Posterior vena cava (tissue), 2 donors: ENCODE data around the gene COL4A2. TPM values are rescaled to one million over a fixed set of nuclear protein-coding genes. Genes with fewer than 3 reads are reported as not detected.
A peak's percentile ranks its signal among the peaks of the same experiment; 100 is the strongest.
"Not testable (repeated sequence)": the region's sequence is repeated elsewhere in the genome, so short reads cannot be mapped to it uniquely, and the experiment has no call there.

Experiments used
- DNase-seq: peaks from one replicate; pipeline ENCODE4 v3.0.0-alpha.2; 2020; ENCODE audit warnings: low spot score
- intact Hi-C, 2 donors: fragments of 100-400 bp; cut with DNase I; formaldehyde crosslinking; loops; one replicate each; pipeline versions ENCODE4 v1.14.1 to v1.14.2; 2022 to 2023
- total RNA-seq, 2 donors: library from RNA; stranded (reverse); fragmentation: NEBNext Ultra II Directional; extraction: Animal tissue kit (Norgen Biotek cat#: 25700); gene quantifications; one replicate each; pipeline ENCODE4 v1.2.1, GENCODE V29; 2021
- donor health status: DM: yes; HTN: yes; CAD: no.
- donor health status: DM: yes; HTN: yes; CAD: no.

The COL4A2 gene
- total RNA-seq, 2 donors from 2014 or later = 816 to 963 TPM

DNA sequence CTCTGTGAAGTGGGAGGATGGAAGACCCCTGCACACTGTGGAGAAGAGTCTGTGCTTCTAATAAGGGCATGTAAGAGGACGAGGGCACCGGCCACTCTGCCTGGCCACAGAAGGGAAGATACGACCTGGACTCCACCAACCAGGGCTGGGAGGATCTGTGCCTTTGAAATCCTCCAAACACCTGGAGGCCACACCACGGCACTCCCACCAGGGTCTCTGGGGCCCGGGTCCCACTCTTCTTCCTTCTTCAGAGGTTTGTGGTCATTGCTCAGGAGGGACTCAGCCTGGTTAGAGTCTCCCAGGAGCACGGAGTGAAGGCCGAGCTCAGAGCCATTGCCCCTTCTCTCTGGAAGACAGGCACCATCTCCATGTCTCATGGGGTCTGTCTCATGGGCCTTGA is 212.4 kb downstream of the COL4A2 start:
- intact Hi-C loops = no loop called here
- DNase-seq = no peak

DNA sequence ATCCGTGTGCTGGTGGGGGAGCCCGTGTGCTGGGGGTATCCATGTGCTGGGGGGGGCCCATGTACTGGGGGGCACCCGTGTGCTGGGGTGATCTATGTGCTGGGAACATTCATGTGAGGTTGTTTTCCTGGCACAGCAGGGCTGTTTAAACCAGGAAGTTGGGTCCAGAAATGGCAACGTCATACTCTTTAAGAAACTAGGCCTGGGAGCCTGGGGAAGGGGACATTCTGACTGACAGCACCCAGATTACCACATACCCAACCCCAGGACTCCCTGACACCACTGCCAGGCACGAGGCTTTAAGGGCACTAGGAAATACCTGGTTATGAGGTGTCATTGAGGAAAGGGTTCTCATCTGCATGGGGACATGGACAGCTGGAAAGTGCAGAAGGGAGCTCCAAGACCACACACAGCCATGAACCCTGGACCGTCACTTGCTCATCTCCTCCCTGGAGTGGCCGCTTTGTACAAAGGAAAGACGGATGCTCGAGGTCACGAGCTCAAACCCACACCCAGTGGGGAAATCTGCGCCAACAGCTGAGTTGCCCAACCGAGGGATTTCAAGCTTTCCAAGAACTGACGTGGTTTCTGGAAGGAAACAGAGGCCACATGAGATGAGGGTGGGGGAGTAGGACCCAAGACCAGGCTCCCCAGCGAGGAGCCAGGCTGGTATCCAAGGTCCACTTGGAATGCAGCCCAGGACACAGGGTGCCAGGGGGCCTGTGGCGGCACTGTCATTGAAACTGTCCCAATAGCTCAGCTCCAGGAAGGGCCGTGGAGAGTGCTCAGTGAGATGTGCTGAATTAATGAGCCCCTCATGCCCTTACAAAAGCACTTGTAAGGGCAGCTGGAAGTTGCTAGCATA is 213.6 kb downstream of the COL4A2 start:
- peak; percentile 95 for DNase-seq
- intact Hi-C loops = no loop called here

DNA sequence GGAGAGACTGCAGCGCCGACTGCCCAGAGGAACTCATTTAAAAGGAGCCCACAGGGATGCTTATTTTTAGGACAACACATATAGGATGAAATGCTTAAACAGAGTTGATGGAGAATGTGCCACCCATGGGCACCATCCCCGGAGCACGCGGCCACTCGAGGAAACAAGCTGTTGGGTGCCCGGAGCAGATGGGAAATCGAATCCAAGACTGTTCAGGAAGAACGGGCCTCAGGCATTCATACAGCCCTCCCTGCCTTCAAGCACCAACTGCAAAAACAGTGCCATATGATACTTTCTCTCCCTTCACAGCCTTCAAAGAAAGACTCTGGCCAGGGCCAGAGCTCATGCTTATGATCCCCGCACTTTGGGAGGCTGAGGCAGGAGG is 214.2 kb downstream of the COL4A2 start:
- DNase-seq = no peak
- intact Hi-C loops = no loop called here

DNA sequence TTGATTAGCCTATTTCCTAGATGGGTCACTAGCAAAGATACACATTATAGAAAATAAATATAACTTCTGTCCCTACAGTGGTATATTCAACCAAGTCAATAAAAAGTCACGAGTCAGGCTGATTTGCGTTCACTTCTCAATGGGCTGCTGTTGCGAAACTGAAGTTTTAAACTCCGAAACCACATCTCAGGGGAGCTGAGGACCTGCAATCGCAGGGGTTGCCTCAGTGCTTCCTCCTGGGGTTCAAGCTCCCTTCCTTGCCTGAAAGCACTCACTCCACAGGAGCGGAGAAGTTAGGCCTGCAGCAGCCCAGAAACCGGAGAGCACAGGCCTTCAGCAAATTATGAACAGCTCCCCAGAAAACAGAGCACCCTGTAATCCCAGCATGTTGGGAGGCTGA is 214.9 kb downstream of the COL4A2 start:
- no peak for DNase-seq
- intact Hi-C loops = no loop called here

DNA sequence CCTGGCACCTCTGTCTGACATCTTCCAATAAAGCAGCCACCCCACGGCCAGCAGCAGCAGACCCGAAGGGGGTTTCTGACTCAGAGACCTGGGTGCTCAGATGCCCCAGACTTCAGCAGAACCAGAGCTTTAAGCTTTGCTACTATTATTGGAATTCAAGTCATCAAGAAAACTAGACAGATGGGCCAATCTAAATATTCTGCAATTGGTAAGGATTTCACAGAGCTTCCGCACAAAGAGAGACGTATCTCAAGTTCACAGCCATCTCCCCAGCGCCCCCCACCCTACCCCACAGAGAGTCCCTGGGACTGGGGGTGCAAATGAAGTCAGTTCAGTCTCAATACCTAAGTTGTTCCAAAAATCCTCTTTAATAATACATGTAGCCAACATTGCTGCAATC is 215.6 kb downstream of the COL4A2 start:
- DNase-seq = no peak
- intact Hi-C loops = no loop called here

DNA sequence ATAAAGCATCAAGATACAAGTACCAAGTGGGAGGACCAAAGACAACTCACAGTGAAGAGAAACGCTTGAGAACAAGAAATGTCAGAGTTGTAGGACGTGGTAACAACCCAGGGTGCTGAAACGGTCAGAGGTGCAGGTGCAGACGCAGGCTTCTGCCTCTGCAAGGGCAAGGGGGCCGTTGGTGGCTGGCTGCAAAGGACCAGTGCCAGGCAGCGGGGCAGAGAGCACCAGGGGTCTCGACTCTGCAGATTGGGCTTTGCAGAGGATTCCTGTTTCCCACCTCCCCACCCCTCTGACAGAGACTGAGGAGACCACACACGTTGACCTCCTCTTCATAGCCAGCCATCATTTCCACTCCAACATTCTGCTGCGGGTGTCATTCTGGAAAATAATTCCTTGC is 216.1 kb downstream of the COL4A2 start:
- no peak for DNase-seq
- intact Hi-C loops = no loop called here

DNA sequence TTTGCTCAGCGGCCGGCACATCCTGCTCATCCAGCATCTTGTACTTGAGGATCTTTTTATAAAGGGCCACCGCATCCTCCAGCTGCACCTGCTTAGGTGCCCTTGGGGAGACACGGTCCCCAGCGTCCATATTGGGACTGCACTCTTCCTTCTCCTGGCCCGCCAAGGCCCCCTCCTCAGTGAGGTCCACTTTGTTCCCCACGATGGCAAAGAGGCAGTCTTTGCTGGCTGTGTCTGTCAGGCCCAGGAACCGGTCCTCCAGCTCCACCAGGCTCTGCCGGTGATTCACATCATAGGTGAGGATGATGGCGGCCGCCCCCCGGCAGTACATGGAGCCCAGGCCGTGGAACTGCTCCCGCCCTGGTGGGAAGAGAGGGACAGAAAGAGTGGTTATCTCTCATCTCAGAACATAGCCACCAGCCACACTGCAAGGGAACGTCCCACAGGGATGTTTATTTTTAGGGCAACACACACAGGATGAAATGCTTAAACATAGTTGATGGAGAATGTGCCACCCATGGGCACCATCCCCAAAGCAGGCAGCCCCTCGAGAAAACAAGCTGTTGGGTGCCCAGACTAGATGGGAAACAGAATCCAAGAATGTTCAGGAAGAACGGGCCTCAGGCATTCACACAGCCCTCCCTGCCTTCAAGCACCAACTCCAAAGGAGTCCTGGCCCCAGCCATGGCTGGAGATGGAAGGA is 216.9 kb downstream of the COL4A2 start:
- intact Hi-C loops = no loop called here
- no peak for DNase-seq

DNA sequence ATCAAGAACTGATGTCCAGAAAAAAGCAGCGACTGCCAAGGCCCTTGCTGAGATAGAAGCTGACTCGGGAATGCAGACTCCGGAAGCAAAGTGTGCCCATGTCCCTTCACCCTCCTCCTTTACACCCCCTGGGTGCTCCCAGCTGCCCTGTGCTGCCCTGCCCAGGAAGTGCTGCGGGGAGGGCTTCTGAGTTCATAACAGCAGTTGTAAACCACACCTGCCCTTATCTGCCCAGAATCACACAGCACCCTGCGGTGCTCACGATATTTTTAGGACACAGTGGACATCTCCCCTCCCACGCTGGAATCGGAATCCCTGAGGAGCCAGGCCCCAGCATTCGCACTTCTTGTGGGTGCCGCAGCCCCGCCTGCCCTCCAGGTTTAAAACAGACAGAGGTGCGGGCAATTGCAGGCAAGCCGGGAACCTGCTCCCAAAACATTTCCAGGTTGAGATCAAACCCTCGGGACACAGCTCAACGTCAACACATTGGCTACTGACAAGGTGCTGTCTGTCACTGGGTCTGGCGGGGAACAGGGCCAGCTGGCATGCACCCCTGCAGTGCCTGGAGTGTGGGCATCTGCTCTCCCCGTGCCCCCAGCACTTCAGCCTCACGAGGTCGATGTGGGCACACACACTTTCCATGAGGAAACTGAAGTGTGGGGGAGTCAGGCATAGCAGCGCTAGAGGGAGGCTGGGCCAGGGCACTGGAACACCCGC is 217.6 kb downstream of the COL4A2 start:
- intact Hi-C loops = no loop called here
- peak; percentile 73 for DNase-seq

DNA sequence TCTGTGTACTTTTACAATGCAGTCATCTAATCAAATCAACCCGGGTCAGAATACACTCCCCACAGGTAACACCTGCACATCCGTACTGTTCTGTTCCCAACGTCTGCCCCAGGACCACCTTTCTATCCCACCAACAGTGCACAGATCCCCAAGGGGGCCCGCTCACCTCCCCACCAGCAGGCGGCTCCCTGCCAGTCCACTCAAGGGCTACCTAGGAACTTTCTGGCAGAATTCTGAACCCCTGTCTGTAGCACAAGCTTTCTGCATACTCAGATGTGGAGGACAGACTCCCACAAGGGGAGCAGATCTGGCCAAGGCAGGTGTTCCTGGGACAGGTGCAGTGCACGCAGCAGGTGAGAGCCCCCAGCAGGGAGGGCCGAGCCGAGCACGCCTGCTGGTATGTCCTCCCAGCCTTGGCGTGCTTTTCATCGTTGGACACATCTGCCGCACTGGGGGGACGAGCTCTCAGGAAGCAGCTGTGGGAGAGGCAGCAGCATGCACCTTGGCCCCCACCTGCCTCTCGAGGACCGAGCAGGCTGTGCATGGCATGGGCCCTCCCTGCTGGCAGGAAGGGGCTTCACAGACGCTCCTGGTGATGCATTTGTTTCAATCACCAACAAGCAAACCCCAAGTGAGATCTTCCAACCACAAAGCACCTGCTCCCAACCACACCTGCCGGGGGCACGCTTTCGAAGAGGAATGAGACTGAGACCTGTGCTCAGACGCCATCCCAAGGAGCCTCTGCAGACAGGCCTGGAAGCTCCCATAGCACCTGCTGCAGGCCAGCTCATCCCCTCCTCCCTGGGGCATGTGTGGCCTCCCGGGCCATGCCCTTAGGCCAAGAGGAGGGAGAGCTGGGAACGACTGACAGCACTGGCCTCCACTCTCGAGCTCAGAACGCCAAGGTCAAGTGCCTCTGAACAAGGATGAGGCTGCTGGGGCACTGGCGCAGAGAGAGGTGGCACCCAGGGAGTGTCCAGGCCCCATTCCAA is 218.5 kb downstream of the COL4A2 start:
- intact Hi-C loops = no loop called here
- peak; percentile 60 for DNase-seq

DNA sequence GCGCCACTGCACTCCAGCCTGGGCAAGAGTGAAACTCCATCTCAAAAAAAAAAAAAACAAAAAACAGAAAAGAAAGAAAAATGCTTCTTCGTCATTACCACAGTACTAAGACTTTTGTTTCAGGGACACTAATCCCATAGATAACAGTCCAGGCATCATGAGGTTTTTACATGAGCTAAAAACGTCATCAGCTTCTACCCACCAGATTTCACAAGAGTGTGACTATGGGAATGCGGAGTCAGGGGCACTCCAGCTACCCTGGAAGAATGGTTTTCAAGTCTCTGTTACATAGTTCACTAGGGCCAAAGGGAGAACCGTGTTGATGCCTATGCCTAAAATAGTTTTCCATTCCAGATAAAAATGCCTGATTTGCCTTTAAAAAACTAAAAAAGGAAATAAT is 221.3 kb downstream of the COL4A2 start:
- intact Hi-C loops = no loop called here
- peak; percentile 45 for DNase-seq

DNA sequence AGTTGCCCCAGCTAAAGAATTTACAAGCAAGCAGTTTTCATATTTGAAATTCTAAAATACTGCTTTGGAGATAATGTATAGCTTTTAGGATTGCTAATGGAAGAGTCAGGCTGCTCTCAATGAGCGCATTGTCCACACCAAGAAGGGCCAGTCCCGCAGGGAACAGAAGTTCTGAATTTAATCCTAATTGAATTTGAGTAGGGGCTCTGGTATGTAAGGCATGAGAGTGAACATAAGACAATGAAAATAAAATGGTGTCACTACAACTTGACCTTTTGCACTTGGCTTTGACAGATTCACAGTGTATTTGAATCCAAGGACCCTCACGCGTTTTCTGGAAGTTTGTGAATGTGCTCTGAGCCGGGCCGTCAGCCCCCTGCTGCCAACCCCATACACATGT is 221.8 kb downstream of the COL4A2 start:
- intact Hi-C loops = no loop called here
- DNase-seq = peak; percentile 11

DNA sequence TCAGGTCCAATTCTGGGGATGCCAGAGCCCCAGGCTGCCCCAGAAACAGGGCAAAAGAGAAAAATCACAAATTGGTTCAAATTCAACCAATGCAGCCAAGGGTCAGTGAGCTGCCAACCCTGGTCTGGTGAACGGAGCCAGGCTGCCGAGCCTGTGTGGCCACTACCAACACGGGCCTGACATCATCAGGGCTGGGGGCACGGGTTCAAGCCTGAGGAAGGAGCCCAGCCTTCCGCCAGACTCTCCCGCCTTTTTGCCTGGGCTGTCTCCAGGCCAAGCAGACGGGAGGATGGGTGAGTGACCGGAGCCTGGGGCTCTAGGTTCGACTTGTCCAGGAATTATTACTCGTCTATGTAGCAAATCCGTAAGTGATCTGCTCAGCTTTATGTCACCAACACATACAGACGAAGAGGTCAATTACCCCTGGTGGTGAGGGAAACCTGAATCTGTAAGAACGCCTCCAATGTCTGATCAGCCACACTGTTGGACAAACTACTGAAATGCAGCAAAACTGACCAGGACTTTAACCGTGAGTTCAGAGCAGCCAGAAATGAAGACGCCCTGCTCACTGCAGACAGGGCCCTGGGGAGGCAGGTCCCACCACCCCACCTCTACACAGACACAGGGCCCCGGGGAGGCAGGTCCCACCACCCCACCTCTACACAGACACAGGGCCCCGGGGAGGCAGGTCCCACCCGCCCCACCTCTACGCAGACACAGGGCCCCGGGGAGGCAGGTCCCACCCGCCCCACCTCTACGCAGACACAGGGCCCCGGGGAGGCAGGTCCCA is 222.6 kb downstream of the COL4A2 start:
- intact Hi-C loops = no loop called here
- DNase-seq = no peak

DNA sequence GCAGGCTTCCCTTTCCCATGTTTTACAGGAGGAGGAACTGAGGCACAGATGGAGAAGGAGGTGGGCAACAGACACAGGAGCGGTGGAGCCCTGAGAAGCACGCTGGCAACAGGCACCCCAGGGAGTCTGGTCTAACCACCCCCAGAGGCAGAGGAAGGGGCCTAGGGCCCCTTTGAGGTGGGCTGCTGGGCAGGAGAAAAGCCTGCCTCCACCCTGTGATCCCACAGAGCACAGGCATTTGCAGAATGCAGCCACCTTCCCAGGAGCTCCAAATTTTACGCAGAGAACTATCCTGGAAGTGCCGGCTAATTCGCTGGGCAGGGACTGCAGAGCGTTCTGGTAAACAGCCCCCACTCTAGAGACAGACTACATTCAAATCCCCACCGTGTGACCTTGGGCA is 224.0 kb downstream of the COL4A2 start:
- intact Hi-C loops = no loop called here
- no peak for DNase-seq

DNA sequence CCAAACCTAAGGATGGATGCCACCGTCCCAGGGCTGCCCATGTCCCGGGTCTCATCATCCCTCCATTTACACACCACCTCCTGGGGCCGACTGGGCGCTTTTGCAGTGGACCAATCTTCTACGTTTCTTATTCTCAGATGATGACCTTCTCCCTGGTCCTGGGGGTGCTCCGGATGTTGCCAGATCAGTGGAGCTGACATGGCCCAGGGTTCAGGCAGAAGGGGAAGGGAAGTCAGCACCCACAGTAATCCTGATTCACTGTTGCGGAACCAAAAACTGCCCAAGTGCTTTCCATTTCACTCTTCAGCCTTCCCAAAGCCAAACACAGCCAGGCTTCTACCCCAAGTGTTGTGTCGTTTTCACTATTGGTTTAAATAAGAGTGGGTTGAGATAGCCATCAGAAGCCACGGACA is 224.6 kb downstream of the COL4A2 start:
- peak; percentile 81 for DNase-seq

DNA sequence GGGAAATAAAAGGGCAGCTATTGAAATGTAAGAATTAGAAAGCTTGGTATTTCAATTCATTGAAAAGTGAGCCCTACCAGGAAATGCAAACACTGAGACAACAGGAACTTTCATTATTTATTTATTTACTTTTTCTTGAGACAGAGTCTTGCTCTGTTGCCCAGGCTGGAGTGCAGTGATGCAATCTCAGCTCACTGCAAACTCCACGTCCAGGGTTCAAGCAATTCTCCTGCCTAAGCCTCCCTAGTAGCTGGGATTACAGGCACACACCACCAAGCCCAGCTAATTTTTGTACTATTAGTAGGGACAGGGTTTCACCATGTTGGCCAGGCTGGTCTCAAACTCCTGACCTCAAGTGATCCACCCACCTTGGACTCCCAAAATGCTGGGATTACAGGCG is 225.2 kb downstream of the COL4A2 start:
- DNase-seq, intact Hi-C loops: not testable (repeated sequence)

More for the DNA sequence above, 224.6 kb downstream of the COL4A2 start:
- intact Hi-C loops = no loop called here

DNA sequence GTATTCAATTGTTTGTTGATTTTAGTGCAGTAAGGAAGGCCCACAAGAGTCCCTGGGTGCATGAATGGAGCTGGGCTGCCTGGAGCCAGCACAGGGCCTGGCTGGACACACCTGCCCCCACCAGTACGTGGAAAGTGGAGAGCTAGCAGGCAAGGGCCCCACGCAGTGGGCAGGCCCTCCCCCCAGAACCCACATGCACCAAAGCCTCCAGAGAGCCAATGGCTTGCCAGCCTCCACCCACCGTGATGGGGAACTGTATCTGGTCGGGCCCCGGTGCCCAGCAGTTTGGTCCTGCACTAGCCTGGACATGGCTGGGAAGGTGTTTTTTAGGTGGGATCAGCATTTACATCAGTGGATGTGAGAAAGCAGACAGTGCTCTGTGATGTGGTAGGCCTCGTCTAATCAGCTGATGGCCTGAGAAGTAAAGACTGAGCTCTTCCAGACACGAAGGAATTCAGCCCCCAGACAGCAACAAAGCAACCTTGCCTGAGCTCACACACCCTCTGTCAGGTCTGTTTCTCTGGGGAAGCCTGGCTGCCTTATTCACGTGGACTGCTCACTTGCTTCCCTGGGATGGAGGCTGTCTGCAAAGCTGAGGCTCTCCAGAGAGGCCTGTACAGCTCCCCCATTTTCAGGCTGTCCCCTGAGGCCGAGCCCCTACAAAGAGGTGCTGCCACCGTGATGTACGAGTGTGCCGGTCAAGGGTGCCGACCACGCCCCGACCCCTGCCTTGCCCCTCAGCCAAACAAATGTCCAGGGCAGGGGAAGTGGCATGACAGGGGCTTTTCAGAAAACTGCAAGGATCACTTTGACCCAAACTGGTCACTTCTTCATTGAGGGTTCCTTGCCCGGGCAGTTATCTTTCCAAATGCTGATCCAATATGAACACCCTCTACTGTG is 226.9 kb downstream of the COL4A2 start:
- intact Hi-C loops = no loop called here
- no peak for DNase-seq

DNA sequence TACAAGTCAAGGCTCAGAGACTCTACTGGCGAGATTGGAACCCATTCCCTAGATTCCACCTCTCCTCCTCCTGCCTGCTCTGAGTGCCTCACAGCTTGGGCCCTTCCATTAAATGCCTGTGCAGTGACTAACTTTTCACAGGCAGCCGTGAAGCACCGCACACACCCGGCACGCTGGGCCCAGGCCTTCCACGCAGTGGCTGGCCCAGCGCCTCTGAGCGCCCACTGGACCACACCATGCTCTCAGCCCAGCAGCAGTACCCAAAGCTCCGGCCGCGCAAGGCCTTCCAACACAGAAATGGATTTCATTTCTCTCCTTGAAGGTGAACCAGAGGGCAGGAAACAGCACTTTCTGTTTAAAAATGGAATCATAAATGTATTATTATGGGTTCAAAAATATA is 228.4 kb downstream of the COL4A2 start:
- intact Hi-C loops = no loop called here
- no peak for DNase-seq
